Retina (tissue), 1 donor: ENCODE measurements around the gene ZBTB7C.

Experiments
- DNase-seq: peaks from one replicate; pipeline ENCODE4 v3.0.0-alpha.2; 2016

The ZBTB7C gene

DNA sequence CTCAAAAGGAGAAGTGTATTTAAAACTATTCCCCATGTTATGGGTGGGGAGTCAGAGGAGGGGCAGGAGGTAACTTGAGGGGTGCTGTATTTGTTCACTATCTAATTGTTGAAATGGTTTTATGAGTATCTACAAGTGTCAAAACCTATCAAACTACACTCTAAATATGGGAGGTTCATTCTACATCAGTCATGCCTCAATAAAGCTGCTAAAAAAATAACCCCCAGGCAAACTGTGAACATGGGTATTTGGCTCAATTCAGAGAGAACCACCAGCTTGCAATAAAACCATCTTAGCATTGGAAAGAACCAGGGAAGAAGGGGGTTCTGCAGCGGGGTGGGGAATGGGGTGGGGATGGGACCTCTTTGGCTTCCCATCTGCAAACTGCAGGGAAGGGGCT is 302.7 kb downstream of the ZBTB7C start:
- DNase-seq = no peak

DNA sequence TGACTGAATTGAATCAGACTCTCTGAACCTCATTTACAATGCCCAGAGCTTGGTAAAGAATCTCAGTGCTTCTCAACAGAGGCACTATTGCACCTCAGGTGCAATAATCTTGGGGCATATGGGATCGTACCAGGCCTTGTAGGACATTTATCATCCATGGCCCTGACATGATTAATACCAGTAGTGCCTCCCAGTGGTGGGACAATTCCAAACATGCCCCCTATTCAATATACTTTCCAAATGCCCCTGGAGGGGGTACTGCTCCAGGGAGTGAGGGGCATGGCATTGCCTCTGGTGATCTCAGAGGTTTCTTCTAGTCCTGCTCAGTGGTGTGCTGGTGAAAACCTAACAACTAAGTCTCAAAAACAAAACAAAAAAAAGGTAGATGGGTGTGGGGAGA is 303.9 kb downstream of the ZBTB7C start:
- no peak for DNase-seq

DNA sequence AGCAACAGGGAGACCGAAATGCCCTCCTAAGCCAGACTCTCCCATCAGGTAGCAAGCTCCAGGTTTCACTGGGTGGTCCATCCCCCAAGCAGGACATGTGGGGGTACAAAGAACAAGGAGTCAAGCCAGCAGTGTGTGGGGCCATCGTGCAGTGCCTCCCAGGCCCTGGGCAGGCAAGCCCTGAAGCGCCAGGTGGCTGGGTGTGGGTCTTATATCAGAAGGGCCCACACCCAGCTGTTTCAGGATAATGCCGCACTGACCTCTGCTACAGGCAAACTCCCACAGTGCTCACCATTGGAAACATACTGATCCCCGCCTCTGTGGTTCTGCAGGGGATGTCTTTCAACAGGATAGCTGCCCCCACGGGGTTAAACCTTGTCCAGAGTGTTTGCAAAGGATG is 304.5 kb downstream of the ZBTB7C start:
- DNase-seq = no peak

DNA sequence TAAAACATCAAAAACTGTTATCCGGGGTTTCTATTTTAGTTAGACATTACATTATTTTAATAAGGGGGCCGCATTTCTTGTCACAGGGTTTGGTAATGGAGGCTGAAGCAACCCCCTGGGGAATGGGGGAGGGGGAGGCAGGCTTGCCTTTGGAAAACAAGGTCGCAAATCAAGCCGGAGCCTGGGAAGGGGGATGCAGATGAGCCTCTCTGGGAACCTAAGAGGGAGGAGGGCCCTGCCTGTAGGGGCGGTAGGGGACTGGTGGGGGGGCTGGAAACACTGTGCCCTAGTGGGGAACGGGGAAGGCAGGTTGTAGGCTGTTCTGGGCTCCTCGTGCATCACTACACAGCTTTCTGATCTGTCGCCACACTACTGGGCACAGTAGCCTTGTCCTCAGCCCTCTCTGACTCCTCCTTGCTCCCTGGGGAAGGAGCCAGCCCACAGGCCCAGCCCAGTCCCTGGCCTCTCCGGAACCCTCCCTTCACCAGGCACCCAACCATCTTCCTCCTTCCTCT is 308.5 kb downstream of the ZBTB7C start:
- DNase-seq = peak; percentile 66

DNA sequence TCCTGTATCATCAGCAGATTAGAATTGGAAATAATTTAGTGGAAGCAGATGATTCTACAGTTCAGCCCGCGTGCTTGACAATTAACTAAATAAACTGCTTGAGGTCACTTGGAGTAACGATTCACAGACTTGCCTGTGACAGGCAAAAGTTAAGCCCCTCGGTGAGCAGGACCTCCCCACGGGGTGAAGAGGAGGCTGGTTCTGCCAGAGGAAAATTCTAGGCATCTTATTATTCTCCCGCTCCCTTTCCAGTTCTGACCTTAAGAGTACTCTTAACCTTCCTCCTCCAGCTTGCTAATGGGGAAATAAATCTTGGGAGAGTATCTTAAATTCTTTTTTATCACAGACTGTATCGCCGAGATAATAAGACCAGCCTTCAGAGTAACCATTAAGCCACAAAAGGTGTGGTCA is 309.0 kb downstream of the ZBTB7C start:
- DNase-seq = peak; percentile 41

DNA sequence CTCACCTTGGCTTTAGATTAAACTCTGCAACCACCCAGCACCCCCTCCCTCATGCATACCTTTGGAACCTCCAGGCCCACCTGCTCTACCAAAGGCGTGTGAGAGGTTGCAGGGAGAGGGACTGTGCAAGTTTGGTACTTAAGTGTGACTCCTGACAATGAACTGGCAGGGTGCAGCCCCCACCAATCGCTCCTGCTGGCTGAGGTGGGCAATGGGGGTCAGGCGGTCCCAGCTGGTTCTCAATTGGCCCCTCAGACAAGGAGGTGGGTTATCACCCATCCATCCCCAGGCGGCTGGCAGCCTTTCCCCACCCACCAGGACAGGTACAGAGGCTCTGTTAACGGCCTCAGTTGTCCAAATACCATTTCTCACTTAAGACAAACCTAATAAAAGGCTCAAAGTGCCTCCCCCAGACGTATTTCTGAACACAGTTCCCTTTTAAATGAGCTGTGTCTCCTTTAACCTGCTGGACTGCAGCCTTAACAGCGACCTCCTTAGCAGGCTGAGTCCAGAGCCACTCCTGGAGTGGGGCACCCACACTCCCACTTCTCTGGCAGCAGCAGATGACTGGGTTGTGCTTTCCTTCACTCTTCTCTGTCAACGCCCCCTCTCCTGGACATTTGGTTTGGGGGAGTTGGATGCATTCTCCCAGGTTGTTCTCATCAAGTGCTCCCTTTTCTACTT is 309.6 kb downstream of the ZBTB7C start:
- peak; percentile 30 for DNase-seq

DNA sequence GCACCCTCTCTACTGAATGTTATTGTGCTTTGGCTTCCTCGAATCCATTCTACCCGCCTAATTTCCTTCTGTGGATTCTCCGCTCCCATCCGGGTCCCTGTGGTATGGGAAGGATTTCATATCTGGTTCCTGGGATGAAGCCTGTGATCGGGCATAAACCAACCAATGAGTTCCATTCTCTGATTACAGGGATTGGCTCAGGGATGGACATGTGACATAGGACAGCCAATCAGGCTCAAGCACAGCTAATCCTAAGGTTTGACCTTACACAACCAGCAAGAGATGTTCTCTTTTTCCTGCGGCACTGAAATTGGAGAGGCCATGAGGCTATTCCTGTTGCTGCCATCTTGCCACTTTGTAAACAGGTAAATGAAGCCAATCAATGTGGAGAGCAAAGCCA is 310.6 kb downstream of the ZBTB7C start:
- no peak for DNase-seq

DNA sequence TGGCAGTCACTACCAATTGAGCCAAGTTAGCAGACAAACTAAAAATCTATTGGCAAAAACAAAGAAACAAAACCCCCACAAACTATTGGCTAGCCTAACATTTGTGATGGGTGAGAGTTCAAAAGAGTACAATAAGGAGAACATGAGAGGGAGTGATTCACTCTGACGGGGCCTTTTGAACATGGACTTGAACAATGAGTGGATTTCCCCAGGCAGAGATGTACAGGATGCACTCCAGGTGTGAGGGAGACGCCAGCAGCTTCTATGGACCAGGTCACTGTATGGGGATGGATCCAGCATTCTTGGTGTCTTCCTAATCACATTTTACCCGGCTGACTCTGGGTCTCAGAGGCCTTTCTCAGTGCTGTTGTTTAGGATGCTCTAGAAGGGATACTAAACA is 311.2 kb downstream of the ZBTB7C start:
- no peak for DNase-seq

DNA sequence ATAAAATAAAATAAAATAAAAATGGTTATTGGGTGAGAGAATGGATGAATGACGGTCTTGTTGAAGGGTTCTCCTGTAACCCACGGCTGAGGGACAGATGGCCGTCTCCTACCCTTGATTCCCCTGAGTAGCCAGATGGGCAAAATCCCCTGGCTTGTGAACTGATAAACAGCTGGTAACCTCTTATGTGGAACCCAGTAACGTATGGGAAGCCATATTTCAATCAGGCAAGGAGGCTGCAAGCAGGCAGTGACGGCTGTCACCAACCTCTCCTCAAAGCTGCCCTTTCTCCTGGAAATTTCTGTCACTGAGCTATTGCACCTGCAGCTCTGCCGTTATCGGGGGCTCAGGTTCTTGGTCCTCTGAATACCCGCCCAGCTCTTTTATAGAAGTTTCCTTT is 313.5 kb downstream of the ZBTB7C start:
- DNase-seq = no peak

DNA sequence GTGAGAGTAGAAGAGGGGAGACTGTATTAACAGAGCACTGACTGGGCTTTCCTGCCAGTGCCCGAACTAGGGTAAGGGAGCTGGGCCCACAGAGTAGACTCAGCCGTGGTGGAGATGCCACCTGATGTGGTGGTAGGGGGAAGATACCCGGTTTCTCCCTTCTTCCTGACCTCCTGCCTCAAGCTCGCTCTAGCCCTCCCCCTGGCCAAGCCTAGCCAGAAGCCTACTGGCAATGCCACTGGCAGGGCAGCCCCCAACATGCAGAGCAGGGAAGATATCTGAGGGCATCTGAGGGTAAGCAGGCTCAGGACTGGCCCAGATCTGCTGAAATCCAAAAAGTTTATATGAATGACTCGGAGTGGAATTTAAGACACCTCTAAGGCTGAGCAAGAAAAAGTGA is 316.1 kb downstream of the ZBTB7C start:
- DNase-seq = no peak

DNA sequence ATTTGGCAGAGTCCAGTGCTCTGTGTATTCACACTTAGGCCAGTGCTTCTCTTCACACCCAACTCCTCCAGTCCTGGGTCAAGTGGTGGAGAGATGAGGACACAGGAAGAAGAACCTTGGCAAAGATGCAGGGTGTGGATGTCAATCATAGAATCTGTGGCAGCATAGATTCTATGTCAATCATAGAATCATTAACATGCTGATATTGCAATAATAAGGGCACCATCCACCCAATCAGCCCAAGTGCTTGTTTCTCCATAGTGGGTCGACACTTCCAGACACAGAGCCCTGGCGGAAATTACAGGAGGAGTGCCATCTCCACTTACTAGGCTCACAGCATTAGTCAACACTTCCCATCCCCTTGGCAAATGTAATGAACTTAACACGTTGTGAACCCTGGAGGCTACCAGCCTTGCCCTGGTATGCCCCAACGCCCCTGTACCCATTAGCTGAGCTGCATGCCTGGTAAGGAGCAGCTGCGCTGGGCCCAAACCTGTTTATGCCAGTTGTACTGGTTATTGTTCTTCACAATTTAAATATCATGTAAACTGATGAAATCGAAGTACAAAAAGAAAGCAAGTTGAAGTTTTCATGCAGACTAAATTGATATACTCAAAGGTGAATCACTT is 317.2 kb downstream of the ZBTB7C start:
- DNase-seq = no peak

DNA sequence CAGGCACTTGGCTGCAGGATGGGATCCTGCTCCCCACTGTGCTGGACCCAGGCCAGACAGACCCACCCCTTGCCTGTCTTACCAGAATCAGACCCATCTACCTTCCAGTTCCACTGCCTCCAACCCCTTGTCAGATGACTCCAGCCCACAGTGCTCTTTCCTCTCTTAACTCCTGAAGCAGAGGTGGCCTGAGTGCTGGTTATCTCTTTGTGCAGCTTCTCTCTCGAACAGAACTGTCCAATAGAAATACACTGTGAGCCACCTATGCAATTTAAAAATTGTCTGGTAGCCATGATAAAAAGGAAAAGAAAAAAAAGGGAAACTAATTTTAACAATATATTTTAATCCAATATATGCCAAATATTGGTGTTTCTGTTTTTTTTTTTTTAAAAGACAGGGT is 318.5 kb downstream of the ZBTB7C start:
- no peak for DNase-seq

DNA sequence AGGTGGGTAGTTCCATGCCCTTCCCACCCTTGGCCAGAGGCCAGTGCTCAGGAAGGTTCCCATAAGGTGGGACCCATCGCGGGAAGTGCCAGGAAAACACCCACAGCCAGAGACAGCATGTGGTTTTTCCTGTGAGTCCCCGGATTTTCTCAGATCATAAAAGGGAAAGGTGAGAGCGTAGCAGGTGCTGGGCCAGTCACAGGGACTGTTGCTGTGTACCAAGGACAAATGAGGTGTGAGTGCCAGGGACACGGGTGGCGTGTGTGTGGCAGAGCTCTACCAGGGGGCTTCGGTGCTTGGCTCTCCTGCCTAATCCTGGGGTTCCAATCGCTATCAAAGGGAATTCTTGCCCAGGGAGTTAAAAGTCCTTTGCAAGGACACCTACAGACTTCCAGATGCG is 319.2 kb downstream of the ZBTB7C start:
- DNase-seq = no peak

DNA sequence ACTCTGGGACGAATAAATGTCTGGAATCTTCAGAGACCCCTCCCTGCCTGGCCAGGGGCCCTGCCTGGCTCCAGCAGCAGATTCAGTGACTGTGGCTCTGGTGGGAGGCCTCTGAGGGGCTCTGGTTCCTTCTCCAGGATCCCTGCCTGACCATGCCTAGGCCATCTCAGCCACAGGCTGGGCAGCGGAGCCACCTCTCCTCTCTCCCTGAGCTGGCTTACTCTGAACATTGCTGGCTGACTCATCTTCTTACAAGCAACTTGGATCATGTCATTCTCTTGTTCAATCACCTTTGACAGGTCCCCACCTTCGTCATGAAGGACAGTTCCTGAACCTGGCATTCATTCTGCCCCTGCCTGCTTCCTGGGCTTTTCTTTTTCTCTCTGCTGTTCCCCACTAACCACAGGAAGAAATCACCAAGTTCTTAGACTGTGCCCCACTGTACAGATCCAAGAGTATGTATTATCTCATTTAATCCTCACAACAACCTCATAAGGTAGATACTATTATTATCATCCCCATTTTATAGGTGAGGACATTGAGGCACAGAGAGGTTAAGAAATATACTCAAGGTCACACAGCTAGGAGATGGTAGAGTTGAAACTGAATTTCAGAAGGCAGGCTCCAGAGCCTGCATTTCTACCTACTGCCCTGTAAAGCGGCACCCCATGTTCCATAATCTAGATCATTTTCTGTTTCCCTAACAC is 323.2 kb downstream of the ZBTB7C start:
- no peak for DNase-seq

DNA sequence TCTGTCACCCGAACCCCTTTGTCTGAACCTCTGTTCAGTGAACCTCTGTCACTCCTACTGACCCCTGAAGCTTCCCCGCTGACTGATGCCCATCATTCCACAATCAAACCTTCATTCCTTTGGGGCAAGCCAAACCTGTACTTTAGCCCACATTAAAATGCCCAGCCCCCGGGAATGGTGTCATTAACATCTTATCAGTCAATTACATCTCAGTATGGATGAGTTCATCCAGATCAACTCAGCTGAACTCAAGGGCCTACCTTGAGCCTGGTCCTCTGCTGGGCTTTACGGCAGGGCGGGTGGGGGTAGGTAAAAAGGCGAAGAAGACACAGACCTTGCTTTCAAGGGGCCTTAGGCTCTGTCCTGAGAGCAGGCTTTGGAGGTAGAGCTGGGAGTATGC is 324.3 kb downstream of the ZBTB7C start:
- DNase-seq = no peak

DNA sequence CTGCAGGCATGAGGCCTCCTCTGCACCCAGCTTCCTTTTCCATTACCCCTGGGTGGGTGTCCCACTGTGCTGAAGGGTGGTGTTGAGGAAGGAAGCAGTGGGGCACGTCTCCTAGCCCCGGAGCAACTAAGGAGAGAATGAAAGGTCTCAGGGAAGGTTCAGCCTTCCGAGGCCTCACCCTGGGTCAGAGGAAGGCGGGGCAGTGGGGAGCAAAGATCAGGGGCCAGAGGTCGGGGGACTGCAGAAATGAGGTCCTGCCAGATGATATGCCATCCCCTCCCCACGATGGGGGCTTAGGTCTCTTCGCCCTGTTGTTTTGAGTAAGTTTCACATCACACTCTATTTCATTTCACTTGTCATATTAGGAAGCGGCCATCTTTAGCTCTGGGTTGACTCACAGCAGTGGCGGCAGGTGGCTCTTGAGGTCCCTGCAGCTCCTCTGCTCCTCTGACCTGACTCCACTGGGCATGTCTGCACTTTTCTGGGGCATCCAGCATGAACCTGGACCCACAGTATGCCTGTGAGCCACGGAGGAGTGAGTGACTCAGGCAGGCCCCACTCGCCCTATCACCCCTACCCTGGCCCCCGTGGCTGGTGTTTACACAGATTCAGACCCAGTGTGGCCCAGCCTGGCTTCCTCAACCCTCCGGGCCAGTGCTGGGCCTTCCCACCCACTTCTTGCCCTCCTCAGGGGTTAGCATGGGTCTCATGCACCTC is 325.0 kb downstream of the ZBTB7C start:
- no peak for DNase-seq

DNA sequence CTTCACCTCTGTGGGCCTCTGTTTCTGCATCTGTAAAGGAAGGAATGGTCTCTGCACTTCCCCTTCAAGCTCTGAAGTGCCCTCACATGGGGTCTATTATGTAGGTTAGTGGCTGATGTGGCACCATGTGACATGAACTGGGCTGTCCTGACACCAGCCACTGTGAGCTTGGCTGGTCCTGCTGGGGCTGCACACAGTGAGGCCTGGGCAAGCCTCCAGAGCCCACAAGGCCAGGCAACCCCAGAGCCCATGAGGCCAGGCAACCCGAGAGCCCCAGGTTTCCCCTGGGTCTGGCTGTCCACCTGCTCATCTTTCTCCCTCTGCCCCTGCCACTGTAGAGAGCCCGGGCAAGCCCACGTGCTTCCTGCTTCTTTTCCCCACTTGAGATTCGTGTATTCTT is 328.6 kb downstream of the ZBTB7C start:
- DNase-seq = peak; percentile 25

DNA sequence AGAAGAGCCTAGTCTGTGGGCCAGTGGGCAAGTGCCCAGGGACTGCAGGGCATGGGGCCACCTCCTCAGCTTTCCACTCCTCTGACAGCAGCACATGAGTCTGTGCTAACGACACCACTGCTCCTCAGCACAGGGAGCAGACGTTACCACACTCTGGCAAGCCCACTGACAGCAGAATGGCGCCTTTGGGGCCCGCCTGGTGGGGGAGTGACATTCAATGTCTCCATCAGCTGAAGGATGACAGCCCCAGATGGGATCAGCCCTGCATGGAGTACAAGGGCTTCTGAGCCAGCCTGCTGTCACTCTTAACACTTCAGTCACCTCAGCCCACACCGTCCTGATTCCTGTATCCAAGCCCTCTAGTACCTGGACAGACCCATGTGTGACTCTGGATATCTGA is 329.3 kb downstream of the ZBTB7C start:
- peak; percentile 36 for DNase-seq

DNA sequence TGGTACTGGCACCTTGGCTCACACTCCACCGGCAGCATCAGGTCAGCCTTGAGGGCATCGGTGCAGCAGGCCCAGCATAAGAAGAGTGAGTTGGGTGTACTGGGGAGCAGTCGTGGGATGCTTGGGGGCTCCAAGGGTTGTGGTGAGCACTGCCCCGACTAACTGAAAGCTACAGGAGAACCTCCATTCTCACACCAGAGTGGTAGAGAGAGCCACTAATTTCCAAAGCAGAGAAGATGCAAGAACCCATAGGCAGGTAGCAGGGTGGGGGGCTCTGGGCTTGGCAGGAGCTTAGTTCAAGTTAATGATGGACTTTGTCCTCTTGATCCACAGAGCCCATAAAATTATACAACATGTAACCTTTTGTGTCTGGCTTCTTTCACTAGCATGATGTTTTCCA is 330.7 kb downstream of the ZBTB7C start:
- no peak for DNase-seq

DNA sequence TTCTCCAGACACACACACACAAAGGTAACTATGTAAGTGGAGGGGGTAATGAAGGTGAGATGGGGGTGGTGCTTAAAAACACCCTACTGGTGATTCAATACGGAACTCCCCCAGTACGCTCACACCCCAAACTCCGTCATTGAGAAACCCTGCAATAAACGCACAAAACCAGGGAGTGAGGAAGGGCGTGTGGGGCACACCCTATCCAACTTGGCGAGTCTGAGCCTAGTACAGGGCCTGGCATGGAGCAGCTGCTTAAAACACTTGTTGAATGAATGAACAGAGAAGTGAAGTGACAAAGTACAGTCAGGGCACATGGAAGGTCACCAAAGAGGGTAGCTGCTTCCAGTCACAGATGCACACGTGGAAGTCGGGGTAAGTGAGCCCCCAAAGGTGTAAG is 331.9 kb downstream of the ZBTB7C start:
- DNase-seq = no peak

DNA sequence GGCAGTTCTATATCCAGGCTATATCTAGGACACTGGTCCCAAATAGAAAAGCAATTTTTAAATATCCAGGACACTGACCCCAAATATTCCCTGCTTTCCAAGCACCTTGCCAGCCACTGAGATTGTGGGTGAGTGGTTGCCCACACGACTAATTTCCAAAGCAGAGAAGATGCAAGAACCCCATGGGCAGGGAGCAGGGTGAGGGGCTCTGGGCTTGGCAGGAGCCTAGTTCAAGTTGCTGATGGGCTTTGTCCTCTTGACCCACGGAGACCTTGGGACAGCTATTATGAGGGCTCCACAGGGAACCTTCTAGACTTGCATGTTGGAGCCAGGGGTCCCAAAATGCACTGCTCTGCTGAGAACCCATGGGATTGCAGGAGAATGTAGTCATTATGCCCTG is 332.7 kb downstream of the ZBTB7C start:
- DNase-seq = no peak

DNA sequence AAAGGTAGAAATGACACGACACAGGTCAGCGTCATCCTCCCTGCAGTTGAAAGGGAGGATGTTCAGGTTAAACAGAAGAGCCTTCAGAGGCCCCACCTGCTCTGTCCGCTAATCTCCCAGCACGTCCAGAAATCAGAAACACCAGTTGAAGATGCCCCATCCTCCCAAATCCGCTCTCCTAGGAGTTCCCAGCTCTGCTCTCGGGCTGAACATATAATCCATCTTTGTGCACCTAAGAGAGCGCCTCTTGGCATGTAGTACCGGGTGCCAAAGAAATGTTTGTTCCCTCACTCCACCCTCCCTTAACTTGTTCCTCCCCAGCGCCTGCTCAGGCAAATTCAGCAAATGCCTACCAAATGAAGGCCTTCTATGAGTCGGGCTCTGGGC is 333.5 kb downstream of the ZBTB7C start:
- DNase-seq = no peak

DNA sequence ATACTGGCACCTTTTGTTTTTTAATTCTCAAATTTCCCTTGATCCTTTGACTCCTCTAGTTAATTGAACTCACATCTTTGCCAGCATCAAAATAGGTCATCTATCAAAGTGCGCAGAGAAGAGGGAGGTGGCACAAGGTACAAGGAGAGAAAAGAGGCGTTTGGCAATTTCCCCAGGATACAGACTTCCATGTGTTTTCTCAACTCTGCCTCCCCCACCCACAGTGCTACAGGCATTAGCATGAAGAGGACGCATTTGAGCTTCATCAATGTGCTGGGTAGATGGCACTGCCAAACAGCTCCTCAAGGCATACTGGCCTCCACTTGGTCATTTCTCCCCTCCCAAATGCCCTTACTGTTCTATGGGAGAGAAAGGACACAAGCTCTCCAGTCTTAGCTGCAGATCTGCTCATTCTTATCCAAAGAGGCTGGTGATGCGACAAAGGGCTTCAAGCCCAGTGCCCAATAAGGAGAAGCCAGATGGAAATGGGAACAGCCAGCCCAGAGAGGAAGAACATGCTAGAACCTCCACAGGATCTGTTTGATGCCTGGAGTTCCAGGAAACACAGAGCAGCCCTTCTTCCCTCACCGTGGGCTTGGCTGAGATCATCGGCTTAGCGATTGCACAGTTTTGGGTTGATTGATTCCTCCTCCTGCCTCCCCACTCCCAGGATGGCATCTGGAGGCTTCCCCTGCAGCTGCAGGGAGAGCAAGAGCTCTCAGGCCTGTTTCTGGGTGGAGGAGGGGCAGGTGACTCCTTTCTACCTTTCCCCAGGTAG is 334.1 kb downstream of the ZBTB7C start:
- no peak for DNase-seq
